WERI-Rb-1 (cell line): ENCODE results near the gene SPTAN1.

Experiments
- DNase-seq: peaks from one replicate; pipeline ENCODE4 v3.0.0-alpha.2; 2020
- H3K27ac ChIP-seq: fragments of 250-450 bp; sonication (Bioruptor Pico); 2 replicates; pipeline ENCODE4 v1.5.1; 2020; ENCODE audit warnings: mild to moderate bottlenecking, moderate library complexity
- H3K27me3 ChIP-seq: fragments of 250-450 bp; sonication (Bioruptor Pico); 2 replicates; pipeline ENCODE4 v1.5.1; 2021; ENCODE audit warnings: mild to moderate bottlenecking, low read depth, moderate library complexity; ENCODE audit not compliant: insufficient read depth, severe bottlenecking
- H3K36me3 ChIP-seq: fragments of 250-450 bp; sonication (Bioruptor Pico); 2 replicates; pipeline ENCODE4 v1.5.1; 2020; ENCODE audit warnings: mild to moderate bottlenecking, moderate library complexity
- H3K4me3 ChIP-seq: 2 replicates; pipeline ENCODE4 v1.5.1; 2011; ENCODE audit warnings: low read depth, mild to moderate bottlenecking, control low read depth, low read length
- H3K9me3 ChIP-seq: fragments of 250-450 bp; sonication (Bioruptor Pico); 2 replicates; pipeline ENCODE4 v1.5.1; 2021; ENCODE audit warnings: mild to moderate bottlenecking, moderate library complexity; ENCODE audit not compliant: severe bottlenecking
- CTCF ChIP-seq: IDR thresholded peaks from 2 replicates; pipeline ENCODE4 v1.5.1; 2011; ENCODE audit warnings: low read depth, mild to moderate bottlenecking, control low read depth, inconsistent platforms, low read length

The SPTAN1 gene

GRCh38 chr9:128625391-128626146 lies 73.2 kb downstream of the SPTAN1 start:
- peak; percentile 37 for TF ChIP-seq CTCF
- Histone ChIP-seq H3K36me3 (peaks cover 98% of the 10 kb centered on the region), H3K27me3 (no peaks in the 10 kb centered on the region), H3K9me3 (no peaks in the 10 kb centered on the region), H3K4me3 (no peak overlapping the region), H3K27ac (no peak overlapping the region)
- peak; percentile 47 for DNase-seq

GRCh38 chr9:128626181-128626580 lies 73.8 kb downstream of the SPTAN1 start:
- Histone ChIP-seq H3K27me3 (no peaks in the 10 kb centered on the region), H3K9me3 (no peaks in the 10 kb centered on the region), H3K4me3 (no peak overlapping the region), H3K36me3 (peaks cover 98% of the 10 kb centered on the region), H3K27ac (no peak overlapping the region)
- DNase-seq: no peak
- no peak for TF ChIP-seq CTCF

GRCh38 chr9:128627127-128627715 lies 74.8 kb downstream of the SPTAN1 start:
- H3K27ac ChIP-seq: no peak overlapping the region; the same call in 1 of the 2 replicates
- TF ChIP-seq CTCF: no peak
- no peak for DNase-seq
- H3K27me3 ChIP-seq: no peaks in the 10 kb centered on the region
- H3K4me3 ChIP-seq: no peak overlapping the region
- H3K9me3 ChIP-seq: no peaks in the 10 kb centered on the region
- peaks cover 98% of the 10 kb centered on the region for H3K36me3 ChIP-seq

GRCh38 chr9:128627906-128628305 lies 75.5 kb downstream of the SPTAN1 start:
- no peak overlapping the region for H3K4me3 ChIP-seq
- no peak for DNase-seq
- no peak for TF ChIP-seq CTCF
- H3K27ac ChIP-seq: peak overlapping the region; percentile 39
- peaks cover 98% of the 10 kb centered on the region for H3K36me3 ChIP-seq
- no peaks in the 10 kb centered on the region for H3K9me3 ChIP-seq
- H3K27me3 ChIP-seq: no peaks in the 10 kb centered on the region

- no peak for TF ChIP-seq CTCF
- Histone ChIP-seq H3K27me3 (no peaks in the 10 kb centered on the region), H3K36me3 (peaks cover 98% of the 10 kb centered on the region), H3K9me3 (no peaks in the 10 kb centered on the region), H3K4me3 (no peak overlapping the region), H3K27ac (peak overlapping the region; percentile 39)
- no peak for DNase-seq
These were observed 76.2 kb downstream of the SPTAN1 start for GRCh38 chr9:128628471-128629048.
